Measurements from ENCODE around the gene CDC42BPB.

- no peak for TF ChIP-seq CTCF (IDR thresholded peaks at IDR 0.05; ENCODE audit: low read depth, low read length)
- TF ChIP-seq MAX (IDR thresholded peaks at IDR 0.05; ENCODE audit: low read depth, low read length), result no peak
- no peak for TF ChIP-seq MYC (IDR thresholded peaks at IDR 0.05; ENCODE audit: low read depth, low read length)
These were observed 154.0 kb downstream of the CDC42BPB start for GRCh38 chr14:102903248-102903888.
